BLaER1 treated with 17β-estradiol and CSF1 and Interleukin-3, amounts not matched to agents 10 nM and 100 nM (cell line): ENCODE data around the gene NAALADL2.
"Not testable (repeated sequence)": the region's sequence is repeated elsewhere in the genome, so short reads cannot be mapped to it uniquely, and the experiment has no call there.

Experiments
- H3K27ac ChIP-seq, 11 experiments: shearing (Covaris generic); formaldehyde crosslinking; 2 replicates each; pipeline ENCODE4 v1.8.1; 2022
- H3K27me3 ChIP-seq, 11 experiments: shearing (Covaris generic); formaldehyde crosslinking; 2 replicates each; pipeline ENCODE4 v1.8.1; 2022
- H3K36me3 ChIP-seq, 11 experiments: shearing (Covaris generic); formaldehyde crosslinking; 2 replicates each; pipeline ENCODE4 v1.8.1; 2022
- H3K4me1 ChIP-seq, 10 experiments: shearing (Covaris generic); formaldehyde crosslinking; 2 replicates each; pipeline ENCODE4 v1.8.1; 2022
- H3K4me2 ChIP-seq, 11 experiments: shearing (Covaris generic); formaldehyde crosslinking; 2 replicates each; pipeline ENCODE4 v1.8.1; 2022
- H3K4me3 ChIP-seq, 10 experiments: shearing (Covaris generic); formaldehyde crosslinking; 2 replicates each; pipeline ENCODE4 v1.8.1; 2022
- H3K9ac ChIP-seq, 11 experiments: shearing (Covaris generic); formaldehyde crosslinking; 2 replicates each; pipeline ENCODE4 v1.8.1; 2022
- H3K9me3 ChIP-seq, 11 experiments: shearing (Covaris generic); formaldehyde crosslinking; replicated peaks in 1 of 11; 2 replicates each; pipeline ENCODE4 v1.8.1; 2022
- H4K20me1 ChIP-seq, 11 experiments: shearing (Covaris generic); formaldehyde crosslinking; 2 replicates each; pipeline ENCODE4 v1.8.1; 2022
- Cebpa-rat ChIP-seq, 11 experiments: shearing (Covaris generic); IDR thresholded peaks; 2 replicates each; pipeline ENCODE4 v1.8.1; 2022

The NAALADL2 gene

DNA sequence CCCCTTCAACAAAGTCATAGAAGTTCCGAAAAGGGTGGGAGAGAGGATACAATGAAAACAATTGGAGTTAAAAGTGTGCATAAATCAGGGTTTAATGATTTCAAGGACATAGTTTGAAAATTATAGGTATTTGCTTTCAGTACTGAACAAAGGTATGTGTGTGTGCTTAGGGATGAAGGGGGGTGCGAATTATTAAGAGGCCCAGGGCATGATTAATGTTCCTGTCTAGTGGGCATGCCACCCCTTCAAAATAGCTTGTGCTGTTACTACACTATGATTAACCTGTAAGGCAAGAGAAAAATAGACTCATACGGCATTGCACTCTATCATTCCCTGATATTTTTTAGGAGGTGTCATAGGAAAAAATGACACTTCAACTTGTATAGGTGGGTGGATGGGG, 731.6 kb downstream of the NAALADL2 start:
- H3K9ac ChIP-seq, result no peak overlapping the region
- no peaks in the 10 kb centered on the region for H3K27me3 ChIP-seq
- TF ChIP-seq Cebpa-rat (IDR thresholded peaks at IDR 0.05), result no peak
- no peak overlapping the region for H3K27ac ChIP-seq
- no peaks in the 10 kb centered on the region for H3K4me1 ChIP-seq
- H3K36me3 ChIP-seq, result no peaks in the 10 kb centered on the region
- H3K4me2 ChIP-seq, result no peak overlapping the region
- H4K20me1 ChIP-seq, result no peaks in the 10 kb centered on the region
- no peak overlapping the region for H3K4me3 ChIP-seq
- peaks cover 6 to 38% (median 22%) of the 10 kb centered on the region in 11 experiments; a peak in 21 of 22 replicates for H3K9me3 ChIP-seq

DNA sequence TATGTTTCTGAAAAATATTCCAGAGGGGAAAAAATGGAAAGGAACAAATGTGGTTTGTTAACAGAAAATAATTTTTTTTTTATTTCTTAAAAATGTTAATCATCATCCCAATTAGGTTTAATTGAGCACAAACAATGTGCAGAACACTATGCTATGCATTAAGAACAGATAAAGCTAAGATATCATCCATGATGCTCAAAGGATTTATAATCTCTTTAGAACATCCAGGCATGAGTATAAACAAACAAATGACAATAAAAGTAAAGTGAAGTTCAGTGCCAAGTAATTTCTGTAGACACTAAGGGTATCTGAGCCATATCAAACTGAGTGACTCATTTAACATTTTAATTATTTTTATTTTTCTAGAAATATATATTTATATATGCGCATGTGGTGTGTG, 732.2 kb downstream of the NAALADL2 start:
- H3K27me3 ChIP-seq, result no peaks in the 10 kb centered on the region
- no peak overlapping the region for H3K9ac ChIP-seq
- H3K9me3 ChIP-seq, result peaks cover 6 to 38% (median 22%) of the 10 kb centered on the region in 11 experiments; a peak in 21 of 22 replicates
- no peaks in the 10 kb centered on the region for H3K4me1 ChIP-seq
- no peak overlapping the region for H3K4me3 ChIP-seq
- H3K27ac ChIP-seq, result no peak overlapping the region
- TF ChIP-seq Cebpa-rat (IDR thresholded peaks at IDR 0.05), result no peak
- H3K36me3 ChIP-seq, result no peaks in the 10 kb centered on the region
- H4K20me1 ChIP-seq, result no peaks in the 10 kb centered on the region
- no peak overlapping the region for H3K4me2 ChIP-seq

DNA sequence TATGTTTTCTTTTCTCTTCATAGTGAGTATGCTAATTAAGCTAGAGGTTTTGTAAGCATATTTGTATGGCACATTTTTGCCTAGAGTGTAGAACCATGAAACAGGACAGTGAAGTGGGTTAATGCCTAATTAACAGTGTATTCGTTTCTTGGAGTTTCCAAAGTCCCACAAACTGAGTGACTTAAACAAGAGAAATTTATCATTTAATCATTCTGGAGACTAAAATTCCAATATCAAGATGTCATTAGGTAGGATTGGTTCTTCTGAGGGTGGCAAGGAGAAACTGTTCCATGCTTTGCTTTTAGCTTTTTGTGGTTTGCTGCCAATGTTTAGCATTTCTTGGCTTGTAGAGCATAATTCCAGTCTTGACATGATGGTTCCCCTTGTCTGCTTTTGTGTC, 734.2 kb downstream of the NAALADL2 start:
- no peaks in the 10 kb centered on the region for H3K4me1 ChIP-seq
- H3K4me2 ChIP-seq, result no peak overlapping the region
- H3K9me3 ChIP-seq, result peaks cover 6 to 29% (median 22%) of the 10 kb centered on the region in 11 experiments; a peak in 21 of 22 replicates
- no peak overlapping the region for H3K4me3 ChIP-seq
- no peaks in the 10 kb centered on the region for H3K36me3 ChIP-seq
- H3K27ac ChIP-seq, result no peak overlapping the region
- H3K9ac ChIP-seq, result no peak overlapping the region
- H4K20me1 ChIP-seq, result no peaks in the 10 kb centered on the region
- no peak for TF ChIP-seq Cebpa-rat (IDR thresholded peaks at IDR 0.05)
- no peaks in the 10 kb centered on the region for H3K27me3 ChIP-seq

DNA sequence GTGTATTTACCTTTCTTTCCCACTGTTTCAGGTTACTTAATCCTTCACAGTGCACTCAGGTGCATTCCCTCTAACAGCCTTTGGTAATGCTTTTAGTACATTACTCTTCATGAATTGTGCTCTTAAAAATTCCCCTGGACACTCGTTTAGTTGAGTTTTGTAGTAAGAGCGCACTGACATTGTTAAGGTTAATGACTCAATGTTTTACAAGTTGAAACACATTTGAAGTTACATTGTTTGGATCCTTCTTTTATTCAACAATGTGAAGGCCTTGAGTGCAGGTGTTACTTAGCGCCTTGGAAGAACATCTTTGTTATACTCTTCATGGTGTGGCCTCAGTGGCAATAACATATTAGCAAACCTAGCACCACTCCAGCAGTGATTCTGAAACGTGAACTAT, 739.6 kb downstream of the NAALADL2 start:
- Histone ChIP-seq H3K4me3 (no peak overlapping the region), H3K9me3 (peaks cover 6 to 22% (median 17%) of the 10 kb centered on the region in 11 experiments; a peak in 21 of 22 replicates), H3K9ac (no peak overlapping the region), H3K4me1 (no peaks in the 10 kb centered on the region), H4K20me1 (no peaks in the 10 kb centered on the region), H3K27me3 (no peaks in the 10 kb centered on the region), H3K27ac (no peak overlapping the region), H3K36me3 (no peaks in the 10 kb centered on the region), H3K4me2 (no peak overlapping the region)
- TF ChIP-seq Cebpa-rat (IDR thresholded peaks at IDR 0.05), result no peak

DNA sequence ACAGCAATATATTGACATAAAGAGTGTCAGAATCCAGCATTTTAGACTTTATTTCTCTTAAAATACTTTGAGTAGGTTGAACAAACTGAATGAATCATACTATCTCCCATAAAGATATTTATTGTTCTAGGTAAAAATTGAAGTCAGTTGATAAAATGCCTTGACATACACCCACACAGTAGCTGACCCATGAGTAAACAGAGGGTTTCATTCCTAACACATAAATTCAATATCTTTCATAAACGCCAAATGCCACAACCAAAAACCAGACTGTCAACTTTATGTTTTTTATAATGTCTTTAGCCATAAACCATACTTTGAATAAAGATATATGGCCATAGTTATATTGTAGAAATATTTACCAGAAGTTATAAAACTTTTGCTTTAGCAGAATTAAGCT, 742.4 kb downstream of the NAALADL2 start:
- no peak overlapping the region for H3K27ac ChIP-seq

DNA sequence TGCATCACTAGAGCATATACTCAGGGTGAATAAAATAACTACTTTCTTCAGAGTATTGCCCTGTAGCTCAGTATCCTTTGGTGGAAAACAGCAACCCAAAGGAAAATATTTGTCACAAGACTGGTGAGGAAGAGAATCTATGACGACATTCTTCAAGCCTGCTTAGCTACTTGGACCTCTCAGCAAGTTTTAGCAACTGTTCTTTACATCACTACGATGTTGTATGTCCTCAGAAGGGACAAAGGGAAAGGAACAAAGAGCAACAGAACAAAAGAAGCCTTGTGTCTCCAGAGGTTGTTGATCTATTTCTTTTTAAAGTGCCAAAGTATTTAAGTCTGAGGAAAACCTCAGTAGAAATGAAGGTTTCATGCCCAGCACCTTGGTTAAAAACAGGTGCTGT, 746.7 kb downstream of the NAALADL2 start:
- Histone ChIP-seq H3K4me3 (no peak overlapping the region), H3K27me3 (no peaks in the 10 kb centered on the region), H3K4me2 (no peak overlapping the region), H3K27ac (no peak overlapping the region), H3K9me3 (no peaks in the 10 kb centered on the region), H3K36me3 (no peaks in the 10 kb centered on the region), H3K4me1 (no peaks in the 10 kb centered on the region), H3K9ac (no peak overlapping the region), H4K20me1 (no peaks in the 10 kb centered on the region)
- no peak for TF ChIP-seq Cebpa-rat (IDR thresholded peaks at IDR 0.05)

More for the DNA sequence above, 742.4 kb downstream of the NAALADL2 start:
- H3K4me3 ChIP-seq, result no peak overlapping the region
- H3K27me3 ChIP-seq, result no peaks in the 10 kb centered on the region
- H3K36me3 ChIP-seq, result no peaks in the 10 kb centered on the region
- H3K9ac ChIP-seq, result no peak overlapping the region
- 0 out of 22 replicates have a peak, but pooled peaks cover 0 to 3% (median 0%) of the 10 kb centered on the region in 11 experiments for H3K9me3 ChIP-seq
- H3K4me2 ChIP-seq, result no peak overlapping the region
- H3K4me1 ChIP-seq, result no peaks in the 10 kb centered on the region
- no peaks in the 10 kb centered on the region for H4K20me1 ChIP-seq
- no peak for TF ChIP-seq Cebpa-rat (IDR thresholded peaks at IDR 0.05)

DNA sequence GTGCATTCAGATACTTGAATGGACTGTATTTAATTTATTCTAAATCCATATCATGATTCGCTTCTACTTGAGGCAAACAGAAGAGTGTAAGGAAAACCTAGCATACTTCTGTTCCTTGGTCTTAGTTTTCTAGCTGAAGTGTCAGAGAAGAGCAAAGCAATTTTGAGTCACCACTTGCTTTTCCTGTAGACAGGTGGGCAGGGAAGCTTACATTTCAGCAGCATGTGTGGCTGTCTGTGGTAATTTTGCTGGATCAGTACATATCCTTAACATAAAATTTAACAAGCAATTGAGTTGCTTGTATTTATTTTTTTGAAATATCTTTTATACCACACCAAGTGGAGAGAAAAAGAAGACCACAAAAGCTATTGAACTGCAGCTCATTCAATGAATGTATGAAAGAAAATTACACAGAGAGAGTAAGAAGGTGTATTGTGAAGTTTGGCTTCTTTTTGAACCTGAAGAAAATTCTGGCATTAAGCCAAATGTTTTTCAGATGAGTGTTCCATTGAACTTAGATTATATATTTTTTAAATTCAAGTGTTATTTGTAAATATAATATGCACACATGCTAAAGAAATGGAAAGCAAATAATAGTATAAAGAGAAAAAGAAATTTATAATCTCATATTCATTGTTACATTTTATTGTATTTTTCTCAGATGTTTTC, 747.6 kb downstream of the NAALADL2 start:
- no peak for TF ChIP-seq Cebpa-rat (IDR thresholded peaks at IDR 0.05)
- Histone ChIP-seq H3K9ac (no peak overlapping the region), H3K4me2 (no peak overlapping the region), H3K27ac (no peak overlapping the region), H3K9me3 (no peaks in the 10 kb centered on the region), H4K20me1 (no peaks in the 10 kb centered on the region), H3K4me3 (no peak overlapping the region), H3K36me3 (no peaks in the 10 kb centered on the region), H3K4me1 (no peaks in the 10 kb centered on the region), H3K27me3 (no peaks in the 10 kb centered on the region)

DNA sequence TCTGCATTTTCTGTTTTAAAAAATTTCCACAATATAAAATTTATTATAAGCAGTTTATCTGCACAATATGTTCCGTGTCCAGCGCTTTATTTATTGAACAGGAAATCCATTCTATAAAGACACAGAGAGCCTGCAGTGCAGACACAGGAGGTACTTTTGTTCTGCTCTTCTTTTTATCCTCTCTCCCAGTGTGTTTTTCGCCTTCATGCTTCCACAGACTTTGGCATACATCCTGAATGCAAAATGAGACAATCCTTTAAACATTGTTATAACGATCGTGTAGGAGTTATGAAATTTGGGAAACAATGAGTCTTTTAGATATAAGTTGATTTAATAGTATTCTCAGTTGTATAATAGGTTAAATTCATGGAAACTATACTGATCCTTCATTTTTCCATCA, 749.2 kb downstream of the NAALADL2 start:
- Histone ChIP-seq H3K9ac (no peak overlapping the region), H3K27me3 (no peaks in the 10 kb centered on the region), H3K4me1 (no peaks in the 10 kb centered on the region), H3K4me3 (no peak overlapping the region), H3K27ac (no peak overlapping the region), H4K20me1 (no peaks in the 10 kb centered on the region), H3K9me3 (no peaks in the 10 kb centered on the region), H3K36me3 (no peaks in the 10 kb centered on the region), H3K4me2 (no peak overlapping the region)
- no peak for TF ChIP-seq Cebpa-rat (IDR thresholded peaks at IDR 0.05)

DNA sequence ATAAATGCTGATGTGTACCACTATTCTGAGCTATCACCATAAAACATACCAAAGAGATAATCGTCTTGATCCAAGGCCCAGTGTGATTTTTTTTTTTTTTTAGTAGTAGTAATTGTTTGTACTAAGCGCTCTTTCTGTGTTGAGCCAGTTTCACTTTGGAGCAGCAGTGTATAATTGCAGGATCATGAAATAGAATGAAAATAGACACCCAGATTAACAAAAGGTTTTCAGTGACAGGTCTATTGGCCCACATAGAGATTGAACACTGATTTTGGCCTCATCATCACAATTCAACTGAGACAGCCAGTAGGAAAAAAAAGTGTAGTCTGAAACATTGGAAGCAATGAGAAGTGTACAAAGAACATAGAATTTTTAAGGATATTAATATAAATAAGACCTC, 749.8 kb downstream of the NAALADL2 start:
- no peaks in the 10 kb centered on the region for H4K20me1 ChIP-seq
- H3K4me2 ChIP-seq, result no peak overlapping the region
- H3K27me3 ChIP-seq, result no peaks in the 10 kb centered on the region
- H3K4me3 ChIP-seq, result no peak overlapping the region
- no peak overlapping the region for H3K9ac ChIP-seq
- H3K9me3 ChIP-seq, result no peaks in the 10 kb centered on the region
- no peak overlapping the region for H3K27ac ChIP-seq
- no peaks in the 10 kb centered on the region for H3K4me1 ChIP-seq
- no peak for TF ChIP-seq Cebpa-rat (IDR thresholded peaks at IDR 0.05)
- no peaks in the 10 kb centered on the region for H3K36me3 ChIP-seq

DNA sequence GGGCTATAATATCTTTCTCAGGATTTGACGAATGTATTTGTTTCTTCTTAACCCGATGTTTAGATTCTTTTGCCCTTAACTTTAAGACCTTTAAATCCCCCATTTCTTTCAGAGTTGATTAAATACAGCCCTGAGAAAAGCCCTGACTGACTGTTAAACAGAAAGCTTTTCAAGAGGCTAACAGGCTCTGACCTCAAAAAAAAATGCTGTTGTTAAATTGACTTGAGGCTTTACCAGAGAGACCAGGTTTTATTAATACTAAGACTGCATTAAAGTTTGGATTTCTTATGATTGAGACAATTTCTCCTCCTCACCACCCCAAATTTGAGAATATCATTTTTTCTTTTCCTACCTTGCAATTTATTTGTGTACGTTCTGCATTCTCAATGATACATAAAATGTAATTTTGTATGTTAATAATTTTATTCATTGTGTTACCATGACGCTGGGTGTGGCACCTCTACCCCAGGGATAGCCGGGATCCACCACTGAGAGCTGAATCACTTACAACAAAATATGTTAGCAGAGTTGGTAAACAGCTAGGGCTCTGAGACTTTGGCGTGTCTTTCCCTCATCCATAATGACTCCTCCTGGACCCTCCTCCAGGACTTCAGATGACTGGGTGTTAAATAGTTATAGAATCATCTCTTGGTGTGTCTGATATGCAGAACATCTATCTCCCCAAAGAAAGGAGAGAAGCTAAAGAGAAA, 753.5 kb downstream of the NAALADL2 start:
- no peaks in the 10 kb centered on the region for H3K36me3 ChIP-seq
- H3K27me3 ChIP-seq, result no peaks in the 10 kb centered on the region
- no peak overlapping the region for H3K9ac ChIP-seq
- H3K4me2 ChIP-seq, result no peak overlapping the region
- peaks cover 0 to 12% (median 4%) of the 10 kb centered on the region in 11 experiments; a peak in 7 of 22 replicates for H3K9me3 ChIP-seq
- H3K4me3 ChIP-seq, result no peak overlapping the region
- TF ChIP-seq Cebpa-rat (IDR thresholded peaks at IDR 0.05), result no peak
- no peaks in the 10 kb centered on the region for H4K20me1 ChIP-seq
- no peaks in the 10 kb centered on the region for H3K4me1 ChIP-seq
- H3K27ac ChIP-seq, result no peak overlapping the region

DNA sequence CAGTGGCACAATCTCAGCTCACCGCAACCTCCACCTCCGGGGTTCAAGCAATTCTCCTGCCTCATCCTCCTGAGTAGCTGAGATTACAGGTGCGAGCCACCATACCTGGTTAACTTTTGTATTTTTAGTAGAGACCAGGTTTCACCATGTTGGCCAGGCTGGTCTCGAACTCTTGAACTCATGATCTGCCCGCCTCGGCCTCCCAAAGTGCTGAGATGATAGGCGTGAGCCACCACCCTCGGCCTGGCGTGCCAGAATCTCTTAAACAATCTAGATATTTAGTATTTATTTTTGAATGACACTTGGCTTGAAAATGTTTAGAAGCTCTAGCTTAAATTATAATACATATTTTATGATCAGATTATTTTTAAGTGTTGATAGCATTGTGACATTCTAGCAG, 755.0 kb downstream of the NAALADL2 start:
- not testable (repeated sequence) for H3K27ac ChIP-seq, H3K4me2 ChIP-seq, H3K27me3 ChIP-seq, H3K4me1 ChIP-seq, H3K4me3 ChIP-seq, H3K9ac ChIP-seq, H3K36me3 ChIP-seq, H4K20me1 ChIP-seq
- H3K9me3 ChIP-seq, result peaks cover 0 to 24% (median 8%) of the 10 kb centered on the region in 11 experiments; a peak in 10 of 22 replicates
